Measurements from ENCODE around the gene PIGBOS1. TPM values are rescaled to one million over a fixed set of nuclear protein-coding genes. Genes with fewer than 3 reads are reported as not detected.

The PIGBOS1 gene
- total RNA-seq, 1 donor from 2014 or later: 12.3 TPM

- H3K27me3 Mint-ChIP-seq (ENCODE audit: insufficient read depth, low read depth): no peaks in the 10 kb centered on the region
- Histone ChIP-seq H2AFZ (replicated peaks) (no peak overlapping the region), H3K9me3 (ENCODE audit: low read depth) (no peaks in the 10 kb centered on the region)
Observed at GRCh38 chr15:55361048-55361447, 42.1 kb upstream of the PIGBOS1 start.

DNA sequence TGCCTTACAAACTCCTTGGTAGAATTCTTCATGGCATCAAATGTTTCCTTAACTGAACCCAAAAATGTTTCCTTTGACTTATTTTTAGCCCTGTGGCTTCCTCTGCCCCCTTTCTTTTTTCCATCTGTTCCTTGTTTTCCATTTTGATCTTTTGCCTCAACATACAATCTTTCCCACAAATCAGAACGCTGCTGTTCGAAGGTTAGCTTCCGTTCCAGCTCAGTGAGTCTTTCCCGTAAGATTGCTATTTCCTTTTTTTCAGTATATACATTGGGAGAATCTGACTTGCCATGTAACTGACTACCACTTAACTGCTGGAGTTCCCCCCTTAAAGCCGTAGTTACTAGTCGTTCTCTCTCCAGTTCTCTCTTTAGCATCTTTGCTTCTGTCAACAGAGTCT lies 41.3 kb upstream of the PIGBOS1 start:
- H3K36me3 Mint-ChIP-seq: peaks cover 1% of the 10 kb centered on the region
- H3K4me2 ChIP-seq: no peak overlapping the region
- H3K4me1 Mint-ChIP-seq: no peaks in the 10 kb centered on the region

More at GRCh38 chr15:55361048-55361447, 42.1 kb upstream of the PIGBOS1 start:
- H3F3A ChIP-seq (ENCODE audit: low read depth): no peaks in the 10 kb centered on the region
- TF ChIP-seq EZH2phosphoT487 (IDR thresholded peaks at IDR 0.05) (no peak), EZH2 (IDR thresholded peaks at IDR 0.05) (no peak), CTCF (IDR thresholded peaks at IDR 0.05) (no peak)
- H3K4me1 ChIP-seq: no peaks in the 10 kb centered on the region
- H3K9ac ChIP-seq: no peak overlapping the region
- no peaks in the 10 kb centered on the region for H4K20me1 ChIP-seq (ENCODE audit: low read depth)
- no peaks in the 10 kb centered on the region for H3K79me2 ChIP-seq (ENCODE audit: low read depth)
- H3K4me3 Mint-ChIP-seq: no peak overlapping the region
- no peaks in the 10 kb centered on the region for H3K4me1 Mint-ChIP-seq
- H3K27me3 ChIP-seq: no peaks in the 10 kb centered on the region
- H3K9me3 Mint-ChIP-seq: no peaks in the 10 kb centered on the region
- H3K27ac Mint-ChIP-seq: no peak overlapping the region
- no peak for DNase-seq (ENCODE audit: low spot score)
- no peaks in the 10 kb centered on the region for H3K36me3 ChIP-seq
- peaks cover 1% of the 10 kb centered on the region for H3K36me3 Mint-ChIP-seq
- H3K4me2 ChIP-seq: no peak overlapping the region
- no peak overlapping the region for H3K27ac ChIP-seq
- no peak overlapping the region for H3K4me3 ChIP-seq

GRCh38 chr15:55358471-55358870 lies 39.5 kb upstream of the PIGBOS1 start:
- Histone ChIP-seq H3K36me3 (no peaks in the 10 kb centered on the region), H3K27ac (no peak overlapping the region), H3F3A (ENCODE audit: low read depth) (no peaks in the 10 kb centered on the region), H3K4me2 (no peak overlapping the region), H2AFZ (replicated peaks) (no peak overlapping the region), H3K9me3 (ENCODE audit: low read depth) (no peaks in the 10 kb centered on the region), H3K4me1 (no peaks in the 10 kb centered on the region), H4K20me1 (ENCODE audit: low read depth) (no peaks in the 10 kb centered on the region), H3K27me3 (no peaks in the 10 kb centered on the region), H3K79me2 (ENCODE audit: low read depth) (no peaks in the 10 kb centered on the region), H3K4me3 (no peak overlapping the region), H3K9ac (no peak overlapping the region)
- no peak for DNase-seq (ENCODE audit: low spot score)
- Mint-ChIP-seq H3K27ac (no peak overlapping the region), H3K9me3 (no peaks in the 10 kb centered on the region), H3K36me3 (peaks cover under 1% of the 10 kb centered on the region), H3K4me3 (no peak overlapping the region), H3K27me3 (ENCODE audit: insufficient read depth, low read depth) (no peaks in the 10 kb centered on the region), H3K4me1 (no peaks in the 10 kb centered on the region)
- no peak for TF ChIP-seq EZH2phosphoT487 (IDR thresholded peaks at IDR 0.05)
- TF ChIP-seq EZH2 (IDR thresholded peaks at IDR 0.05): no peak
- TF ChIP-seq CTCF (IDR thresholded peaks at IDR 0.05): no peak

More for the DNA sequence above, 41.3 kb upstream of the PIGBOS1 start:
- Histone ChIP-seq H3K9ac (peak overlapping the region; percentile 23), H3K4me3 (no peak overlapping the region), H3K79me2 (ENCODE audit: low read depth) (no peaks in the 10 kb centered on the region), H4K20me1 (ENCODE audit: low read depth) (no peaks in the 10 kb centered on the region), H3K9me3 (ENCODE audit: low read depth) (no peaks in the 10 kb centered on the region), H3F3A (ENCODE audit: low read depth) (no peaks in the 10 kb centered on the region), H3K27me3 (no peaks in the 10 kb centered on the region), H3K27ac (no peak overlapping the region), H3K4me1 (no peaks in the 10 kb centered on the region), H2AFZ (replicated peaks) (no peak overlapping the region), H3K36me3 (no peaks in the 10 kb centered on the region)
- TF ChIP-seq EZH2phosphoT487 (IDR thresholded peaks at IDR 0.05) (no peak), CTCF (IDR thresholded peaks at IDR 0.05) (no peak), EZH2 (IDR thresholded peaks at IDR 0.05) (no peak)
- Mint-ChIP-seq H3K9me3 (no peaks in the 10 kb centered on the region), H3K27me3 (ENCODE audit: insufficient read depth, low read depth) (no peaks in the 10 kb centered on the region), H3K4me3 (no peak overlapping the region), H3K27ac (no peak overlapping the region)
- DNase-seq (ENCODE audit: low spot score): no peak

Measured in neural progenitor cell (in vitro differentiated cells).